Measurements from ENCODE around the gene TMEM214.

TMEM214 gene

DNA sequence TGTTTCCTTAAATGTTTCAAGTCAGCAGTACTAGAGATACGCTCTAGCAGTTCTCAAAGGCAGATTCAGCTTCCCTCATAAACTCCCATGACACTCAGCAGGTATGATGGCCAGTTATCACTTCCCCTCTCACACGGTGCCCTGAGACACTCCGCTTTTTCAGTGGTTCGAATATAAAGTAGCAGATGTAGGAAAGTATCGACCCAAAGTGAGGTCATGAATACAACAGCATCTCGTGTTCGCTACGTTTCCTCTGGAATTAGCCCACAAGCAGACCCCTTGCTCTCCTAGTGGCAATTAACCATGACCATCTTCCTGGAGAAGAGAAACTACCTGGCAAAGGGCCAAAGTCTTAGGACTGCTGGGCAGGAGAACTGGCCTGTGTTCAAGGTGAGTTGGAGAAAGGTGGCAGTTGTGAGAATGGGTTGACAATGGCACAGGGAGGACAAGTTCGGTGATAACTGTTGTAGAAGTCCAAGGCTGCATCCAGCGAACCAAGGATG is 9.4 kb downstream of the TMEM214 start:
- no peak for DNase-seq

- DNase-seq: peak; percentile 18
Measured at GRCh38 chr2:27042985-27043634, 10.3 kb downstream of the TMEM214 start.

GRCh38 chr2:27049422-27050280 is 16.9 kb downstream of the TMEM214 start:
- DNase-seq: no peak

- peak; percentile 94 for DNase-seq
Measured at GRCh38 chr2:27050281-27050995, 17.7 kb downstream of the TMEM214 start.

- DNase-seq: peak; percentile 93
Measured at GRCh38 chr2:27050996-27051901, 18.5 kb downstream of the TMEM214 start, which contains the start of gene AGBL5. Gene AGBL5, plus strand, starts transcription at chr2:27051668. Its CDS starts 1,291 bp downstream, at chr2:27052959.

DNA sequence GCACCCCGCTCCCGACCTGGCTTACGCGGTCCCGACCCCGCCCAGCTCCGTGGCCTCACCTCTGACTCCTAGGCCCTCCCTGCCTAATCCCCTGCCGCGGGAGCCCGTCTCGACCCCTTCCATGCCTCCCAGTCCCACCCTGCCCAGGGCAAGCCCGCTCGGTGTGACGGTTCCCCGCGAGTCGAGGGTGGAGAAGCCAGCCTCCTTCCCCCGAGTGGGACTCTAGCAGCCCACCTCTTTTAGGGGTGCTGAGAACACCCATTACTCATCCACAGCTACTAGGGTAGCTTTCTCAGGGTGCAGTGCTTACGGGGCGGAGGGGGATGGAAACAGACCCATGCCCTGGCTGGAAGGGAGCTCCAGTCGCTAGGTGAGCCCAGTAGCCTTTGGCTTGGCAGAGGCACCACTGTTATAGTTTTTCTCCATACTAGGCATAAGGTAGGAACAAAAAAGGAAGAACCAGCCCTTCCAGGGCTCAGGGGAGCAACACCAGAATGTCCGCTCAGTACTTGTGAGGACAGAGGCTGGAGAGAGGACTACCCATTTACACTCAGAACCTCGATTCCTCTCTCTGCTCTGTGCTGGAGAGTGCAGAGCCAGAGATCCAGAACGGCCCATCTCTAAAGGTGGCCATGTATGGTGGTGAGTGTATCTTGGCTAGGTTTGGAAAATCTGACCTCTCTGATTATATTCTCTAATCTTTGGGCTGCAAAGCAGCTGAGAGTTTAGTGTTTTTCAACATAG is 19.3 kb downstream of the TMEM214 start:
- no peak for DNase-seq

GRCh38 chr2:27053321-27053720 is 20.6 kb downstream of the TMEM214 start:
- no peak for DNase-seq

GRCh38 chr2:27053776-27054175 is 21.0 kb downstream of the TMEM214 start:
- no peak for DNase-seq

GRCh38 chr2:27054721-27055120 is 22.0 kb downstream of the TMEM214 start:
- DNase-seq: no peak

DNA sequence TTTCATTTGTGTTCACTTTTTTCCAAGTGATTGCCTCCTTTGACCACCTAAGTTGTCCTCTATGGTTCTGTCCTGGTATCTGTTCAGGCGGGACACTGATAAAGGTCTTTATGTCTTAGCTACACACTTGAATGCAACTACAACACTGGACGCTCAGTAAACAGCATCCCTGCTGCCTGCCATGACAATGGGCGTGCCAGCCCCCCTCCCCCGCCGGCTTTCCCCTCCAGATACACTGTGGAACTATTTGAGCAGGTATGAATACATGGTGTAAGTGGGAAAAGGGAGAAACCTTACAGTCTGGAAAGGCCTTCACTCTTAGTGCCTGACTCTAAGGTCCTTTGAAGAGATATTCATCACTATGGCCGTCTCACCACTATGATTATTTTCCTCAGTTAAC is 24.4 kb downstream of the TMEM214 start:
- DNase-seq: no peak

DNA sequence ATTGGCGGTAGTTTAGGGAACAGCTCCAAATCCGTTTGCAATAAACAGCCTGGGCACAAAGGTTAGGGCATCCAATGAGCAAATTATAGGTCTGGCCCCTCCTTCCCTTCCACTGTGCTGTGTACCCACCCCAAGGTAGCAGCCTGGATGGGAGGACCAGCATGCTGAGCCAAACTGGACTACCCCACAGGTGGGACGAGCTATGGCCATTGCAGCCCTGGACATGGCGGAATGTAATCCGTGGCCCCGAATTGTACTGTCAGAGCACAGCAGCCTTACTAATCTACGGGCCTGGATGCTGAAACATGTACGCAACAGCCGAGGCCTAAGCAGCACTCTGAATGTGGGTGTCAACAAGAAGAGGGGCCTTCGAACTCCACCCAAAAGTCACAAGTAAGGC is 25.4 kb downstream of the TMEM214 start:
- DNase-seq: no peak

DNA sequence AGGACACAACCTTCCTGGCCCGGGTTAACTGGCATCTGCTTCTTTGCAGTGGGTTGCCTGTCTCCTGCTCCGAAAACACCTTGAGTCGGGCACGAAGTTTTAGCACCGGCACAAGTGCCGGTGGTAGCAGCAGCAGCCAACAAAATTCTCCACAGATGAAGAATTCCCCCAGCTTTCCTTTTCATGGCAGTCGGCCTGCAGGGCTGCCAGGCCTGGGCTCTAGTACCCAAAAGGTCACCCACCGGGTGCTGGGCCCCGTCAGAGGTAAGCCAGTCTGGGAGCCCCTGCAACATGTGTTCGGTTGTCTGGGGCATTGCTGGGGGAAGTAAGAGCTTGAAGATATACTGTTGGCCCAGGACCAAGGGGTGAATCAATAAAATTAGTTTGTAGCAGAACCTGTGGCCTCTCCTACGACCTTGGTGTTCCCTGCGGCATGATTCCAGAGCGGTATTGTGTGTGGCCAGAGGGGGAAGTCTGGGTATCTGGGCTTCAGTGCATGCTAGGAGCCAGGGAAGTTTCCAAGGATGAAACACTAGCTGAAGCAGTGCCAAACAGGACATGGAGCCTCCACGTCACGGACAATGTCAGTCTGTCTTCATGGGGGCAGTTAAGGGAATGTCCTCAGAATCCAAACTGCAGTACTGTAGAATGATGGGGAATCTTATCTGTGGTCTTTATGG is 26.5 kb downstream of the TMEM214 start:
- no peak for DNase-seq

DNA sequence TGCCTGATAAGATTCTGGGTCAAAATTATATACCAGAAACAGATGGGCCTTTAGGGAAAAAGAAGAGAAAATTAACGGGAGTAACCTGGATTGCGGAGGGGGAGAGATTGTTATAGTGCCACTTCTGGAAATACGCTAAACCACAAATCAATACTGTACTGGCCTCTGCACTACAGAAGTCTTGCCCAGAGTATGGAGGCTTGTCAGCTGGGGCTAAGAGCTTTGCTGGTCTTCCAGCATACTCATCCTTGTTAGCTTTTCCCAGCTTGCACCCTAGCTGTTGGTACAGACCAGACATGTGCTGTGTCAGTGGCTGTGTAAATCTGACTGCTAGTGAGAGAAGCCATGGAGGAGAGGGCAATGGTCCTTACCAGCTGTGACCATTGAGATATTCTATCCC is 27.6 kb downstream of the TMEM214 start:
- DNase-seq: no peak

DNA sequence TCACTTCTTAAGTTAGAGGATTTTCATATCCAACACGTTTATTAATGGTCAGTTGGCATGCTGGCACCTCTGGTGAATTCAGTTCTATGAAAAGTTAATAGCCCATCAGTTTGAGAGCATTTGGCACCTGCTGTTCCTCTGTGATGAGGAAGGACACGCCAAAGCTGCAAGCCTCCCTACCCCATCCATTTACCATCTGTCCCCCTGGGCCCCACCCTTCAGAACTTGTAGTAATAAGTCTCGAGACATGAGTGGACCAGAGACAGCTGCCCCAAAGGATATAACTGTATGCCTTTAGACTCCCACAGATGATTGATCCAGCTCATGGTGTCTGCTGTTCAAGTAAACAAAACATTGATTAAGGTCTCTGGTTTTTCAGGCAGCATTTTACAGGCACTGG is 32.4 kb downstream of the TMEM214 start:
- DNase-seq: no peak

- no peak for DNase-seq
Measured at GRCh38 chr2:27067385-27067784, 34.6 kb downstream of the TMEM214 start.

DNA sequence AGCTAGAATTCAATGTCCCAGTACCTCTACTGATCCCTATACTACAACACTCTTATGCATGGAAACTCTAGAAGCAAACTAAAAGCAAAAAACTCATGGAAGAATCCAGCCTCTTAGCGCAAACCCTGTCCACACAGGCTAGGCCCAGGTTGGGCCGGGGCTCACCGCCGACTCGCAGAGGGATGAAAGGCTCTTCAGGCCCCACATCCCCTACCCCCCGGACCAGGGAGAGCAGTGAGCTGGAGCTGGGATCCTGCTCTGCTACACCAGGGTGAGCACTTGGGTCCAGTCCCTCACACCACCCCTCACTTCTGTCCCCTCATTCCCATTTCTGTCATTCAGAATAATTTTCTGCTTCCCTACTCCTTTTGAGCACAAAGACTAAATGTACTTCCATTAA is 36.7 kb downstream of the TMEM214 start:
- DNase-seq: no peak

DNA sequence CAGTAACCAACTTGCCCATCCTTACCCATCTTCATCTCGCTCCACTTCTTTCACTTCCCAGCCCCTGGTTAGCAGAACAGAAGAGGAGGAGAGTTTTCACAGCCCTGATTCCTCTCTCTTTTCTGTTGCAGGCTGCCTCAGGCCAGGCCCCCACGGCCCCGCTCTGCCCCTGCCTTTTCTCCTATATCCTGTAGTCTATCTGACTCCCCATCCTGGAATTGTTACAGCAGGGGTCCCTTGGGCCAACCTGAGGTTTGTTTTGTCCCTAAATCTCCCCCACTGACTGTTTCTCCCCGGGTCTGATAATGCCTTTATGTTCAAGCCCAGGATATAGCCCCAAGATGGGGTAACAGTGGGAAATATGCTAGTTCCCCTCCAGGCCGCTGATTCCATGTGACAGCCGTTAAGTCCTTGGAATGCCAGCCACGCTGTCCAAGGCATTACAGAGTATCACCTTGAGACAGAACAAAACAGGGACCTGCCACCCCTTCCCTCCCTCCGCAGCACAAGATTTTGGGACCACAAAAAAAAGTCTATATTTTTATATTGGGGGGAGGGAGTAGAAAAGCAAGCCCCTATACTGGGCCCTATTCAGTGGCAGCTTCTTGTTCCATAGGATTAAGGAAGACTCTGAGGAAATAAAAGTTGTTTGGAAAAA is 37.3 kb downstream of the TMEM214 start:
- DNase-seq: no peak

GRCh38 chr2:27070653-27071276 is 38.0 kb downstream of the TMEM214 start:
- no peak for DNase-seq

DNA sequence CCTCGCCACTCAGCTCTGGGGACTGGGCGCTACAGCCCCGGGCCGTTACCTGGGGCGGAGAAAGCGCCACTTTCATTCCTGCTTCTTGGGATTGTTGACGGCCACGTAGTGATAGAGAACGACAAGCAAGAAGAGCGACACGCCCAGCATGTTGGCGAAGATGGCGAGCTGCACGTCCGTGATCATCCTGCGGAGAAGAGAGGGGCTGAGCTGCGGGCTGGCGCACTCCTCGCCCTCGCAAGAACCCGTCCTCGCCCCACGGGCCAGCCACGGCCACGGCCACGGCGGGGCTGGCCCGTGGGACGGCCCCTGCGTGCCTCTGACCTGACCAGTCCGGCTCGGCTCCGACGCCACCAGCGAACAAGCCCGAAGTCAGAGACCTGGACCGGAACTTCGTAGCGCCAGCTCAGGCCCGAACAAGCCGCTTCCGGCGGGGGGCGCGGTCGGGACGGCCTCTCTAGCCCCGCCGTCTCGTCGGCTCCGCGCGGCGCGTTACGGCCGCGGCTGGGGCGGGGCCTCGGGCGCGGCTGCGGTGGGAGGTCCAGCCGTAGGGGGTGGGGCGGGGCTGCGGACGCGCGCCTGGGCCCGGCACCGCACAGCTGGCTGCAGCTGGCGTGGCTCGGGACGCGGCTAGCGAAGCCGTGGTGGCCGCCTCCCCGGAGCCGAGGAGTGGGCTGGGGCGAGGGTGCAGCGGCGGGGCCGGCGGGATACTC is 38.7 kb downstream of the TMEM214 start, which contains the start of gene OST4:
Gene OST4 (minus strand): TSS at position 378 of the 713 bp plus-strand sequence.
- peak; percentile 91 for DNase-seq
